Left lung (tissue), 10 donors: Measurements from ENCODE around the gene OTOG. TPM values are rescaled to one million over a fixed set of nuclear protein-coding genes. Genes with fewer than 3 reads are reported as not detected.

ENCODE experiments used
- ATAC-seq: fragments of 200-7000 bp; cut with Tn5 transposase; one replicate; pipeline ENCODE4 v1.9.1; 2020; ENCODE audit warnings: moderate library complexity
- DNase-seq, 4 donors: peaks; one replicate each; pipeline ENCODE4 v3.0.0-alpha.2; 2013 to 2020
- H3K27ac ChIP-seq, 2 donors: fragments of 200-600 bp; sonication (generic) in 1 of 2; one replicate each; pipeline versions ENCODE4 v1.5.0 to v1.8.0; 2020 to 2021
- H3K27me3 ChIP-seq, 2 donors: fragments of 200-600 bp; sonication (generic) in 1 of 2; one replicate each; pipeline versions ENCODE4 v1.5.0 to v1.8.0; 2020 to 2021
- H3K36me3 ChIP-seq, 2 donors: fragments of 200-600 bp; sonication (generic) in 1 of 2; one replicate each; pipeline versions ENCODE4 v1.5.0 to v1.8.0; 2020 to 2021
- H3K4me1 ChIP-seq, 2 donors: fragments of 200-600 bp; one replicate each; pipeline ENCODE4 v1.8.0; 2021
- H3K4me3 ChIP-seq, 2 donors: fragments of 200-600 bp; sonication (generic) in 1 of 2; one replicate each; pipeline versions ENCODE4 v1.5.0 to v1.8.0; 2020 to 2021; ENCODE audit warnings: mild to moderate bottlenecking in 1 of 2
- H3K9me3 ChIP-seq, 2 donors: fragments of 200-600 bp; sonication (generic) in 1 of 2; one replicate each; pipeline versions ENCODE4 v1.5.0 to v1.8.0; 2020 to 2021
- intact Hi-C, 2 donors: fragments of 100-400 bp; cut with DNase I; formaldehyde crosslinking; loops; one replicate each; pipeline versions ENCODE4 v1.11.2 to v1.14.2; 2022
- polyA plus RNA-seq, 6 donors: library from polyadenylated mRNA; unstranded; fragments of 120-200 nt; gene quantifications; one replicate each; pipeline ENCODE4 v1.2.1, GENCODE V29; 2013; ENCODE audit not compliant: insufficient read length in 6 of 6
- total RNA-seq, 2 donors: library from RNA; stranded (reverse); fragmentation: NEBNext Ultra II Directional; extraction: Animal tissue kit (Norgen Biotek cat#: 25700); gene quantifications; one replicate each; pipeline ENCODE4 v1.2.1, GENCODE V29; 2021
- TF ChIP-seq, protein P1 (sequence below), 2 donors: fragments of 200-600 bp; sonication (generic) in 1 of 2; IDR thresholded peaks; one replicate each; pipeline versions ENCODE4 v1.5.0 to v1.8.0; 2021; ENCODE audit warnings: antibody characterized with exemption in 2 of 2
- donor health status: DM: no; HTN: yes; CAD: no.
- donor health status: DM: no; HTN: no; CAD: no.

OTOG gene
- total and polyA plus RNA-seq, 8 donors, result 0.04 to 0.24 (median 0.11) TPM; not detected in 2

DNA sequence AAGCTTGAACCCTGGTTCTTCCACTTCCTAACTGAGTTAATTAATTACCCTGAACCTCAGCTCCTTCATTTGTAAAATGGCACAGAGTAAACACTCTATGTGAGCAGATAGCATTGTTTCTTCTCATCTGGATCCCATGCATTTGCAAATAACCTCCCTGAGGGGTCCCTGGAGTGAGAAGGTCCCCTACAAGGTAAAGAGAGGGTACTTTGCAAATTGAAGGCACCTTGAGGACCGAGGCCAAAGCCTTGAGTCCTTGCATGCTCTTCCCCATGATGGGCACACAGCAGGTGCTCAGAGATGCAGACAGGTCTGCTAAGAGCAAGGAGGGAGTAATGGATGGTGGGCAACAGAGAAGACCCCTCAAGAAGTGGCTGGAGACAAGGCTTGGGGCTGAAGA lies 33.2 kb downstream of the OTOG start:
- Histone ChIP-seq H3K9me3 (no peaks in the 10 kb centered on the region), H3K4me1 (no peaks in the 10 kb centered on the region), H3K4me3 (no peak overlapping the region), H3K36me3 (no peaks in the 10 kb centered on the region), H3K27ac (no peak overlapping the region), H3K27me3 (no peaks in the 10 kb centered on the region)
- DNase-seq, result no peak
- TF ChIP-seq, protein P1, sequence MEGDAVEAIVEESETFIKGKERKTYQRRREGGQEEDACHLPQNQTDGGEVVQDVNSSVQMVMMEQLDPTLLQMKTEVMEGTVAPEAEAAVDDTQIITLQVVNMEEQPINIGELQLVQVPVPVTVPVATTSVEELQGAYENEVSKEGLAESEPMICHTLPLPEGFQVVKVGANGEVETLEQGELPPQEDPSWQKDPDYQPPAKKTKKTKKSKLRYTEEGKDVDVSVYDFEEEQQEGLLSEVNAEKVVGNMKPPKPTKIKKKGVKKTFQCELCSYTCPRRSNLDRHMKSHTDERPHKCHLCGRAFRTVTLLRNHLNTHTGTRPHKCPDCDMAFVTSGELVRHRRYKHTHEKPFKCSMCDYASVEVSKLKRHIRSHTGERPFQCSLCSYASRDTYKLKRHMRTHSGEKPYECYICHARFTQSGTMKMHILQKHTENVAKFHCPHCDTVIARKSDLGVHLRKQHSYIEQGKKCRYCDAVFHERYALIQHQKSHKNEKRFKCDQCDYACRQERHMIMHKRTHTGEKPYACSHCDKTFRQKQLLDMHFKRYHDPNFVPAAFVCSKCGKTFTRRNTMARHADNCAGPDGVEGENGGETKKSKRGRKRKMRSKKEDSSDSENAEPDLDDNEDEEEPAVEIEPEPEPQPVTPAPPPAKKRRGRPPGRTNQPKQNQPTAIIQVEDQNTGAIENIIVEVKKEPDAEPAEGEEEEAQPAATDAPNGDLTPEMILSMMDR (IDR thresholded peaks at IDR 0.05), result no peak
- intact Hi-C loops, result no loop called here
- no peak for ATAC-seq

DNA sequence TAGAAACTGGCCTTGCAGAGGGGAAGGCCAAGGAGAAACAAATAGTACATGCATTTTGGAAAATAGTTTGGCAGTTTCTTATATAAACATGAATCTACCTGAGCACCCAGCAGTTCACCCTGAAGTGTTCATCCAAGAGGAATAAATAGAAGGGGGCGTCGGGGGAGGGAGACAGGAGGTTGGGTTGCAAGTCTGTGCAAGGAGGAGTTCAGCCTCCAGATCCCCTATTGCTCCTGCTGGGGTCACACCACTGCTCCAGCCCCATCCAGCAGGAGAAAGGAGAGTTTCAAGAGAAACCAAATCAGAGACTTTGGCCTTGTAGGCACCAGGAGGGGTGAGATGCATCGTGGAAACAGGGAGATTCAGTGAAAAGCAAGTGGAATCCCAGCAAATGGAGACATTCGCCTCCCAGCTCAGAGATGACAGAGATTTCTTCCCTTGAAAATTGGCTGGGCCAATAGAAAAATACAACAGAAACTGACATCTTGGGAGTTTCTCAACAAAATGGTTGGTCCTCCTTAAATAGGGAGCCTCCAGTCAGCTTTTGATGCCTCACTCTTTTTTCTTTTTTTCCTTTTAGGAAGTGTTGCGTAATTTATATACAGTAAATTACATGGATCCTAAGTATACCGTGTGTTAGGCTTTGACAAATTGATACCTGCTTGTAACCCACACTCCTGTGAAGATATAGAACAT lies 34.1 kb downstream of the OTOG start:
- no peaks in the 10 kb centered on the region for H3K27me3 ChIP-seq
- no peak overlapping the region for H3K27ac ChIP-seq
- intact Hi-C loops, result no loop called here
- H3K4me1 ChIP-seq, result no peaks in the 10 kb centered on the region
- H3K9me3 ChIP-seq, result no peaks in the 10 kb centered on the region
- no peak overlapping the region for H3K4me3 ChIP-seq
- no peak for DNase-seq
- TF ChIP-seq, protein P1 (IDR thresholded peaks at IDR 0.05), result no peak
- H3K36me3 ChIP-seq, result no peaks in the 10 kb centered on the region
- ATAC-seq, result no peak

DNA sequence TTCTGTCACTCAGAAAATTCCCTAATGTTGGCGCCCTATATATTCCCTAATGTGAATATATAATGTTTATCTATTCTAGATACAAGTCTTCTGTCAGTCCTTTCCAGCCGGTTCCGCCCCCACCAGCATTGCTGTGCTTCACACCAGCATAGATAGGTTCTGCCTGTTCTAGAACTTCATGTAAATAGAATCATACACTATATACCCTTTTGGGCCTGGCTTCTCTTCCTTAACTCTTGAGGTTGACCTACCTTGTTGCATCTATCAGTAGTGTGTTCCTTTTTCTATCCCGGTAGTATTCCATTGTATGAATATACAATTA lies 34.6 kb downstream of the OTOG start:
- H3K9me3 ChIP-seq, result no peaks in the 10 kb centered on the region
- TF ChIP-seq, protein P1 (IDR thresholded peaks at IDR 0.05), result no peak
- no peaks in the 10 kb centered on the region for H3K27me3 ChIP-seq
- H3K36me3 ChIP-seq, result no peaks in the 10 kb centered on the region
- ATAC-seq, result no peak
- peak in 1 of 4 donors; percentile 21 for DNase-seq
- H3K4me3 ChIP-seq, result no peak overlapping the region
- H3K27ac ChIP-seq, result no peak overlapping the region
- H3K4me1 ChIP-seq, result no peaks in the 10 kb centered on the region
- intact Hi-C loops, result no loop called here

DNA sequence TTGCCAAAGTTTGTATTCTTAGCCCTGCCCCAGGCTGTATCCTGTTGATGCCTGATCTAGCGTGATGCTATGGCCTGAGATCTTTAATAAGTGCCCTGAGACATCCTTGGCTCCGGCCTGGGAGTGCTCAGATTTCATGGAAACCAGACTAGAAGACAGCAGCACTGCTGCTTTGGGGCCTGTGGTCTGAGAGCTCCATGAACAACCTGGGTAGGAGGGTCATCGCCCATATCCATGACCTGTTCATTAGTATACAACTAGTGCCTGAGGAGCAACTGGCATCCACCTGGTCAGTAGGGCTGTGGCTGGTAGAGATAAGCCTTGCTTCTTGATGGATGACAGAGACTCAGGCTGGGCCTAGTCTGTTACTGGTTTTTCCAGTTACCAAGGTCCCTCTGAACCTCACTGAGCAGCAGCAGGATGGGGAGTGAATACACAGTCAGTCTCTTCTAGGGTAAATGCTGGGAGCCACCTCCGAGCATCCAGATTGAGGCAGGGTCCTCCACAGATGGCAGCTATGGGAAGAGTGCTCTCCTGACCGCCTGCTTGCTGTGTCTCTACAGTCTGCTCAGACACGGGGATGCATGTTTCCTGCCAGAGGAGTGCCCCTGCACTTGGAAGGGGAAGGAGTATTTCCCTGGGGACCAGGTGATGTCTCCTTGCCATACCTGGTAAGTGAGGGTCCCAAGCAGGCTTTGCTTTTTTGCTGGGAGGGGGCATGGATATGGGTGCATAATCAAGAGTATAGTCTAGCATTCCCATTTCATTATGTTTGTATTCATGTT lies 39.0 kb downstream of the OTOG start:
- H3K9me3 ChIP-seq, result no peaks in the 10 kb centered on the region
- no peaks in the 10 kb centered on the region for H3K4me1 ChIP-seq
- no peaks in the 10 kb centered on the region for H3K36me3 ChIP-seq
- DNase-seq, result peak in 2 of 4 donors; percentile 3 to 10
- no peak overlapping the region for H3K4me3 ChIP-seq
- intact Hi-C loops, result no loop called here
- TF ChIP-seq, protein P1 (IDR thresholded peaks at IDR 0.05), result no peak
- no peak for ATAC-seq
- peaks cover 0 to 7% of the 10 kb centered on the region in 2 donors for H3K27me3 ChIP-seq
- no peak overlapping the region for H3K27ac ChIP-seq

DNA sequence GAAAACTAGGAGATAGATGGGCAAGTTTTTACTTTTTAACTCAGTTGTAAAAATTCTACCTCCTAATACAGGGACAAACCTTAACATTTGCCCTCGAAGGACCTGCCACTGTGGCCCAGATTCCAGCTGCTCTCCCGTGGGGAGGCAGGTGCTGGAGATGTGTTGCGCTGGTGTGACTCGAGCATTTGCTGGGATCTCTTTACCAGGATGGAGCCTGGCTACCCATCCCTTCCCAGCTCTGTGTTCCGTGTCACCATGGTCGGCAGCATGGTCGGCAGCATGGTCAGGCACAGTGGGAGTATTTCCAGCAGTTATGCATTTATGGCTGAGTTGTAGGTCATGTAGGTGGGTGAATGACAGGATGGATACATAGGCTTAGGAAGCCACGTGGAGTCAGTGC lies 41.1 kb downstream of the OTOG start:
- no peaks in the 10 kb centered on the region for H3K4me1 ChIP-seq
- TF ChIP-seq, protein P1 (IDR thresholded peaks at IDR 0.05), result no peak
- no peaks in the 10 kb centered on the region for H3K36me3 ChIP-seq
- no peaks in the 10 kb centered on the region for H3K9me3 ChIP-seq
- H3K27me3 ChIP-seq, result peaks cover 0 to 7% of the 10 kb centered on the region in 2 donors
- no peak overlapping the region for H3K27ac ChIP-seq
- DNase-seq (peak in 1 of 4 donors; percentile 38), ATAC-seq (no peak)
- H3K4me3 ChIP-seq, result no peak overlapping the region
- intact Hi-C loops, result no loop called here
